ENCODE results near the gene RNF150. TPM values are rescaled to one million over a fixed set of nuclear protein-coding genes. Genes with fewer than 3 reads are reported as not detected.

The RNF150 gene
- total and polyA plus RNA-seq, 4 donors, result 0.27 to 1.4 (median 0.81) TPM

- Histone ChIP-seq H3K27me3 (ENCODE audit: control insufficient read depth in 4 of 4, insufficient read depth in 4 of 4, low read length in 3 of 4) (no peaks in the 10 kb centered on the region), H3K36me3 (ENCODE audit: control insufficient read depth in 4 of 4, insufficient read depth in 3 of 4, low read depth in 1 of 4, low read length in 3 of 4) (no peaks in the 10 kb centered on the region), H3K4me1 (ENCODE audit: control insufficient read depth in 4 of 4, insufficient read depth in 4 of 4, low read length in 3 of 4) (no peaks in the 10 kb centered on the region), H3K4me3 (ENCODE audit: low read depth in 1 of 3, low read length in 3 of 3) (no peak overlapping the region), H3K27ac (ENCODE audit: low read depth in 1 of 2, low read length in 2 of 2) (no peak overlapping the region), H3K9me3 (ENCODE audit: control insufficient read depth in 4 of 4, low read length in 3 of 4) (peaks cover 0 to 3% (median 0%) of the 10 kb centered on the region in 4 donors), H3K9ac (ENCODE audit: low read depth in 1 of 2, low read length in 2 of 2) (no peak overlapping the region)
- TF ChIP-seq HNF4A (conservative IDR thresholded peaks at IDR 0.05), result no peak
- no peak for TF ChIP-seq TAF1 (conservative IDR thresholded peaks at IDR 0.05)
- no peak for TF ChIP-seq MAX (IDR thresholded peaks at IDR 0.05)
- TF ChIP-seq FOXA2 (IDR thresholded peaks at IDR 0.05), result no peak
- no peak for TF ChIP-seq RXRA (IDR thresholded peaks at IDR 0.05)
- TF ChIP-seq, protein P1, sequence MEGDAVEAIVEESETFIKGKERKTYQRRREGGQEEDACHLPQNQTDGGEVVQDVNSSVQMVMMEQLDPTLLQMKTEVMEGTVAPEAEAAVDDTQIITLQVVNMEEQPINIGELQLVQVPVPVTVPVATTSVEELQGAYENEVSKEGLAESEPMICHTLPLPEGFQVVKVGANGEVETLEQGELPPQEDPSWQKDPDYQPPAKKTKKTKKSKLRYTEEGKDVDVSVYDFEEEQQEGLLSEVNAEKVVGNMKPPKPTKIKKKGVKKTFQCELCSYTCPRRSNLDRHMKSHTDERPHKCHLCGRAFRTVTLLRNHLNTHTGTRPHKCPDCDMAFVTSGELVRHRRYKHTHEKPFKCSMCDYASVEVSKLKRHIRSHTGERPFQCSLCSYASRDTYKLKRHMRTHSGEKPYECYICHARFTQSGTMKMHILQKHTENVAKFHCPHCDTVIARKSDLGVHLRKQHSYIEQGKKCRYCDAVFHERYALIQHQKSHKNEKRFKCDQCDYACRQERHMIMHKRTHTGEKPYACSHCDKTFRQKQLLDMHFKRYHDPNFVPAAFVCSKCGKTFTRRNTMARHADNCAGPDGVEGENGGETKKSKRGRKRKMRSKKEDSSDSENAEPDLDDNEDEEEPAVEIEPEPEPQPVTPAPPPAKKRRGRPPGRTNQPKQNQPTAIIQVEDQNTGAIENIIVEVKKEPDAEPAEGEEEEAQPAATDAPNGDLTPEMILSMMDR (IDR thresholded peaks at IDR 0.05; ENCODE audit: low read depth, low read length, missing input control), result no peak
- TF ChIP-seq HNF4G (IDR thresholded peaks at IDR 0.05), result no peak
- no peak for TF ChIP-seq NR2F2 (IDR thresholded peaks at IDR 0.05)
- TF ChIP-seq ATF3 (IDR thresholded peaks at IDR 0.05), result no peak
- no peak for TF ChIP-seq JUND (IDR thresholded peaks at IDR 0.05)
- TF ChIP-seq RAD21 (IDR thresholded peaks at IDR 0.05), result no peak
- TF ChIP-seq FOXA1 (IDR thresholded peaks at IDR 0.05), result no peak
- no peak for TF ChIP-seq SP1 (IDR thresholded peaks at IDR 0.05)
- no peak for TF ChIP-seq ZBTB33 (IDR thresholded peaks at IDR 0.05)
- no peak for TF ChIP-seq REST (IDR thresholded peaks at IDR 0.05)
- TF ChIP-seq YY1 (IDR thresholded peaks at IDR 0.05), result no peak
- TF ChIP-seq EGR1 (IDR thresholded peaks at IDR 0.05; ENCODE audit: low read depth in 2 of 2), result no peak
- no peak for TF ChIP-seq GABPA (IDR thresholded peaks at IDR 0.05 in 1 of 2, conservative IDR thresholded peaks at IDR 0.05 in 1 of 2)
- 77% methylated on average over 1 of the region's 1 CpG for WGBS
- DNase-seq (ENCODE audit: low spot score), result no peak
Observed at GRCh38 chr4:140874056-140874455, 259.2 kb downstream of the RNF150 start.
